Measurements from ENCODE around the gene DOCK2. TPM values are rescaled to one million over a fixed set of nuclear protein-coding genes. Genes with fewer than 3 reads are reported as not detected.
A peak's percentile ranks its signal among the peaks of the same experiment; 100 is the strongest.

DOCK2 gene
- total RNA-seq, 1 experiment from 2014 or later, result 1.4 TPM

DNA sequence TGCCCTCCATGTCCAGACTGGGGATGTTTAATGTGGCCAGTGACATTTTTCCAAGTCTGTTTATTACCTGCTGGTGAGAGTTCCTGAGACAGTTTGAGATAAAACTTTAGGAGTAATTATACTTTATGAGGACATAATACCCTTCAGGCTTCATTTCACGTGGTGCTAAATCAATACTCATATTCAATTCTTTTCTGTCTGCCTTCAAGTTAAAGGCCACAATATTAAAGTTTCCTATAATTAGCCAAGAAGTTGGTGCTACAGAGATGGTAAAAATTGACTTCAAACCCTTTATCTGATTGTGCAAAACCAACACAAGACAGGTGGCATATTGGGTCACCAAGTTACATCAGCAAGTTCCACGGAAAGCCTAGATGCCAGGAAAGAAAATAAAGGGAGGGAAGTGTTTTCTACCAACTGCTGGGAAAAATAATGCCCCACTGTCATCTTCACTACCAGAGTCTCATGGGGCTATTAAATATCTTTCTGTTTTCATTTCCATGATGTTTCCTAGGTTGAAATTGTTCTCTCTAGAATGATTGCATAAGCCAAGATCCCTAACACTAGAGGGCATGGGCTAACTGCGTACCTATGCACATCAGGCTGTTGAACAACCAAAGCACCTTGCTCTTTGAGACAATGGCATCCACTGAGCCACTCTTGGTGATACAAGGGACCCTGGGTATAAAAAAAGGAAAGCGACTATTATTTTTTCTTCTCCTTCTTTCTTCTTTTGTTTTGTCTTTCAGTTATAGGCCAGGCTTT is 274.6 kb downstream of the DOCK2 start:
- CTCF ChIA-PET, result no interaction called here
- no peak overlapping the region for H3K4me3 ChIP-seq (ENCODE audit: low read depth in 2 of 2, low read length in 2 of 2)
- DNase-seq (ENCODE audit: low read depth, low spot score), result no peak
- H3K27me3 ChIP-seq (ENCODE audit: control insufficient read depth, insufficient read depth, low read length), result no peaks in the 10 kb centered on the region
- no peak for ATAC-seq
- no TSS peak for BruUV-seq (replicated peaks)
- POLR2A ChIA-PET, result no interaction called here
- intact Hi-C loops (cut with micrococcal nuclease; ENCODE audit: unreplicated experiment), result no loop called here
- H3K9me3 ChIP-seq (ENCODE audit: control insufficient read depth, insufficient read depth, low read depth, low read length), result no peaks in the 10 kb centered on the region
- no peak overlapping the region for H3K27ac ChIP-seq (ENCODE audit: low read length)
- TF ChIP-seq, protein P1, sequence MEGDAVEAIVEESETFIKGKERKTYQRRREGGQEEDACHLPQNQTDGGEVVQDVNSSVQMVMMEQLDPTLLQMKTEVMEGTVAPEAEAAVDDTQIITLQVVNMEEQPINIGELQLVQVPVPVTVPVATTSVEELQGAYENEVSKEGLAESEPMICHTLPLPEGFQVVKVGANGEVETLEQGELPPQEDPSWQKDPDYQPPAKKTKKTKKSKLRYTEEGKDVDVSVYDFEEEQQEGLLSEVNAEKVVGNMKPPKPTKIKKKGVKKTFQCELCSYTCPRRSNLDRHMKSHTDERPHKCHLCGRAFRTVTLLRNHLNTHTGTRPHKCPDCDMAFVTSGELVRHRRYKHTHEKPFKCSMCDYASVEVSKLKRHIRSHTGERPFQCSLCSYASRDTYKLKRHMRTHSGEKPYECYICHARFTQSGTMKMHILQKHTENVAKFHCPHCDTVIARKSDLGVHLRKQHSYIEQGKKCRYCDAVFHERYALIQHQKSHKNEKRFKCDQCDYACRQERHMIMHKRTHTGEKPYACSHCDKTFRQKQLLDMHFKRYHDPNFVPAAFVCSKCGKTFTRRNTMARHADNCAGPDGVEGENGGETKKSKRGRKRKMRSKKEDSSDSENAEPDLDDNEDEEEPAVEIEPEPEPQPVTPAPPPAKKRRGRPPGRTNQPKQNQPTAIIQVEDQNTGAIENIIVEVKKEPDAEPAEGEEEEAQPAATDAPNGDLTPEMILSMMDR (IDR thresholded peaks at IDR 0.05), result peak; percentile 28
- no peak for TF ChIP-seq TCF7L2 (IDR thresholded peaks at IDR 0.05; ENCODE audit: low read depth, low read length)
- no peaks in the 10 kb centered on the region for H3K36me3 ChIP-seq (ENCODE audit: control insufficient read depth, insufficient read depth, low read length)
- no peaks in the 10 kb centered on the region for H3K4me1 ChIP-seq (ENCODE audit: control insufficient read depth, insufficient read depth, low read length)
- in situ Hi-C loops (cut with HindIII; ENCODE audit: low pct_unique_long_range_greater_than_20kb, low sequenced_read_pairs), result no loop called here

DNA sequence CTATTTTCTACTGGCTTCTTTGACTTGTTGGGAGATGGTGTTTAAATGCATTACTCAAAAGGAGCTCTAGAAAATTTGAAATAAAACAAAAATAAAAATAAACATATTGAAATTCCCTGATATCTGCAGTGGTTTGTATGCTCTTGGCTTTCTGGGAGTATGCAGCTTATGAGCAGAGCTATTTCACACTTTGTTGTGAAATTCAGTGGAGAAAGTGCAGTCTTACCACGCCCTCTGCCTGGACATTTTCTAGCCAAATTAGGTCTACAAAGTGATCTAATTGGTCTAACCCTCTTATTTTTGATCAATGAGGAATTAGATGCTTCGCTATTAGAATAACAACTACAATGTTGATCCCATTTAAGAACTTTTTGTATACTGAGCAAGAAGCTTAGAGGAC is 276.4 kb downstream of the DOCK2 start:
- H3K4me1 ChIP-seq (ENCODE audit: control insufficient read depth, insufficient read depth, low read length), result no peaks in the 10 kb centered on the region
- POLR2A ChIA-PET, result no interaction called here
- DNase-seq (ENCODE audit: low read depth, low spot score) (no peak), ATAC-seq (no peak)
- in situ Hi-C loops (cut with HindIII; ENCODE audit: low pct_unique_long_range_greater_than_20kb, low sequenced_read_pairs) (no loop called here), intact Hi-C loops (cut with micrococcal nuclease; ENCODE audit: unreplicated experiment) (no loop called here)
- no peaks in the 10 kb centered on the region for H3K27me3 ChIP-seq (ENCODE audit: control insufficient read depth, insufficient read depth, low read length)
- no TSS peak for BruUV-seq (replicated peaks)
- TF ChIP-seq, protein P1 (IDR thresholded peaks at IDR 0.05), result no peak
- TF ChIP-seq TCF7L2 (IDR thresholded peaks at IDR 0.05; ENCODE audit: low read depth, low read length), result no peak
- no peak for TF ChIP-seq POLR2AphosphoS5 (IDR thresholded peaks at IDR 0.05; ENCODE audit: low read depth, low read length)
- TF ChIP-seq, protein P2, sequence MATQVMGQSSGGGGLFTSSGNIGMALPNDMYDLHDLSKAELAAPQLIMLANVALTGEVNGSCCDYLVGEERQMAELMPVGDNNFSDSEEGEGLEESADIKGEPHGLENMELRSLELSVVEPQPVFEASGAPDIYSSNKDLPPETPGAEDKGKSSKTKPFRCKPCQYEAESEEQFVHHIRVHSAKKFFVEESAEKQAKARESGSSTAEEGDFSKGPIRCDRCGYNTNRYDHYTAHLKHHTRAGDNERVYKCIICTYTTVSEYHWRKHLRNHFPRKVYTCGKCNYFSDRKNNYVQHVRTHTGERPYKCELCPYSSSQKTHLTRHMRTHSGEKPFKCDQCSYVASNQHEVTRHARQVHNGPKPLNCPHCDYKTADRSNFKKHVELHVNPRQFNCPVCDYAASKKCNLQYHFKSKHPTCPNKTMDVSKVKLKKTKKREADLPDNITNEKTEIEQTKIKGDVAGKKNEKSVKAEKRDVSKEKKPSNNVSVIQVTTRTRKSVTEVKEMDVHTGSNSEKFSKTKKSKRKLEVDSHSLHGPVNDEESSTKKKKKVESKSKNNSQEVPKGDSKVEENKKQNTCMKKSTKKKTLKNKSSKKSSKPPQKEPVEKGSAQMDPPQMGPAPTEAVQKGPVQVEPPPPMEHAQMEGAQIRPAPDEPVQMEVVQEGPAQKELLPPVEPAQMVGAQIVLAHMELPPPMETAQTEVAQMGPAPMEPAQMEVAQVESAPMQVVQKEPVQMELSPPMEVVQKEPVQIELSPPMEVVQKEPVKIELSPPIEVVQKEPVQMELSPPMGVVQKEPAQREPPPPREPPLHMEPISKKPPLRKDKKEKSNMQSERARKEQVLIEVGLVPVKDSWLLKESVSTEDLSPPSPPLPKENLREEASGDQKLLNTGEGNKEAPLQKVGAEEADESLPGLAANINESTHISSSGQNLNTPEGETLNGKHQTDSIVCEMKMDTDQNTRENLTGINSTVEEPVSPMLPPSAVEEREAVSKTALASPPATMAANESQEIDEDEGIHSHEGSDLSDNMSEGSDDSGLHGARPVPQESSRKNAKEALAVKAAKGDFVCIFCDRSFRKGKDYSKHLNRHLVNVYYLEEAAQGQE (IDR thresholded peaks at IDR 0.05; ENCODE audit: insufficient read depth in 1 of 2, low read depth in 2 of 2, low read length in 1 of 2), result no peak
- no peak for TF ChIP-seq SIN3A (IDR thresholded peaks at IDR 0.05; ENCODE audit: borderline replicate concordance, insufficient read depth, low read depth, low read length)
- CTCF ChIA-PET, result no interaction called here
- H3K9me3 ChIP-seq (ENCODE audit: control insufficient read depth, insufficient read depth, low read depth, low read length), result no peaks in the 10 kb centered on the region
- H3K36me3 ChIP-seq (ENCODE audit: control insufficient read depth, insufficient read depth, low read length), result no peaks in the 10 kb centered on the region
- H3K4me3 ChIP-seq (ENCODE audit: low read depth in 2 of 2, low read length in 2 of 2), result no peak overlapping the region
- no peak overlapping the region for H3K27ac ChIP-seq (ENCODE audit: low read length)
